GM19023 (cell line): ENCODE results near the gene PTPRT.
"Not testable (repeated sequence)": the region's sequence is repeated elsewhere in the genome, so short reads cannot be mapped to it uniquely, and the experiment has no call there.

Experiments used
- ATAC-seq: cut with Tn5 transposase; IDR thresholded peaks from one replicate; pipeline ENCODE4 v1.9.1; 2021; ENCODE audit warnings: mild to moderate bottlenecking, moderate library complexity; ENCODE audit not compliant: unreplicated experiment

Gene PTPRT

DNA sequence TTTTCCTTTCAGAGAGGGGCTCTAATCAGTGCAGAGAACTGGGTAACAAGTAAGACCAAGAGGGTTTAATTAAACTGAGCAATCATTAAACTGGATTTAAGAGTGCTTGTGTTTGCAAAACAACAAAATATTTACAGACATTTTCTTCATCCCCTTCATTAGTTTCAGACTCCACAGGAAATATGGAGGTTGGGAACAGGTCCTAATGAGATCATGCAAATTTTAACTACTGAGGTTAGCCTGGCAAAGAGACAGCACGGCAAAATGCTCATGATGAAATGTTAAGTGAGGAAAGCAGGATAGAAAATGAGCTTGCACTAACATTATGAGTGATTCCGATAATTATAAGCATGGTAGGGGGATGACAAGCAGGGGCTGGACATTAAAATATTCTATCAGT, 268.9 kb downstream of the PTPRT start:
- no peak for ATAC-seq

DNA sequence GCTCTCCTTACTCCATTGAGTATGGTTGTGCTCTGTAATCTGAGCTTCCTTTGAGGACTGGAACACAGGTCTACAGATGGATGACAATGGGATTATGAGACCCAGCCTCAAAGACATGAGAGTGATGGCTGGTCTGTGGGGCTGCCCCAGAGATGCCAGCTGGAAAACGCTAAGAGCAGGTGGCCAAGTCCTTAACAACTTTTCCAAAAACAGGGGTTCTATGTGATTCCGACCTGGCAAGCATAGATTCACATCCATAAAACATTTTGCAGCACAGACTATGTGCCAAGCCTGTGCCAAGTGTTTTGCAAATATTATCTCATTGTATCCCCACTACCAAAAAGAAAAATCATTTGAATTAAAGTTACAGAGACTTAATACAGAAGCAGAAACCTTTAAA, 270.4 kb downstream of the PTPRT start:
- ATAC-seq = no peak

DNA sequence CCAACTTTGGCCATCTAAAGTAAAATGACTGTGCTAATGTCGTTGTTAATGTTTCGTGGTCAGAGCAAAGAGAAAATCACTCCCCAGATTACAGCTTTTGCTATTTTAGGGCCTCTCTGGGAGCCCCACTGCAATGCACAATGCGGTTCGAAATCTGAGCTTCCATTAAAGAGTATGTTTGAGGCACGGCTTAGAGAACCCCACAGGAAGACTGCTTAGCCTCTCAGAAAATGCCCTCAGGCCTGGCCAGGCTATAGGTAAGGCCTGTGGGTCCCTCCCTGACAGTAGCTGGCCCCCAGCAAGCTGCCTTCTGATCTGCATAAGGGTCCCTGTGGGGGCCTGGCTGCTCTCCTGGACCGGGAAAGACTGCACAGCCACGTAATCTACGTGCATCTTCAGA, 274.6 kb downstream of the PTPRT start:
- ATAC-seq = no peak

DNA sequence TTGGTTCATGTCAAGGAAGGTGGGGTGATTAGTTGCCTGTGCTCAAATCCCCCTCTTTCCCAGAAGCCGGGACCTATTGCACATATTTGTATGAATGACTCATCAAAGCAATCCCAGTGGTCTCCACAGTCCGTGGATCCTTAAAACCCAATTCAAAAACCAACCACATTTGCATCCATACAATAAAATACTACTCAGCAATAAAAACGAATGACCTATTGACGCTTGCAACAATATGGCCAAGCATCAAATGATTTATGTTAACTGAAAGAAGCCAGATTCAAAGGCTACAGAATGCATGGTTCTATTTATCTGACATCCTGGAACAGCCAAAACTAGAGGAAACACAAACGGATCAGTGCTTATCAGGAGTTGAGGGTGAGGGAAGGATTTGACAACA, 275.4 kb downstream of the PTPRT start:
- ATAC-seq = no peak

DNA sequence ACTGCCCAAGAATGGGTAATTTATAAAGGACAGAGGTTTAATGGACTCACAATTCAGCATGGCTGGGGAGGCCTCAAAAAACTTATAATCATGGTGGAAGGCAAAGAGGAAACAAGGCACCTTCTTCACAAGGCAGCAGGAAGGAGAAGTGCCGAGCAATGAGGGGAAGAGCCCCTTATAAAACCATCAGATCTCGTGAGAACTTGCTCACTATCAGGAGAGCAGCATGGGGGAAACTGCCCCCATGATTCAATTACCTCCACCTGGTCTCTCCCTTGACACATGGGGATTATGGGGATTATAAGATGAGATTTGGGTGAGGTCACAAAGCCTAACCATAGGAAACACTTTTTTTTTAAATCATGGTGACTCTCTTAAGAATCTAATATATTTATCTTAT, 278.9 kb downstream of the PTPRT start:
- ATAC-seq = not testable (repeated sequence)

DNA sequence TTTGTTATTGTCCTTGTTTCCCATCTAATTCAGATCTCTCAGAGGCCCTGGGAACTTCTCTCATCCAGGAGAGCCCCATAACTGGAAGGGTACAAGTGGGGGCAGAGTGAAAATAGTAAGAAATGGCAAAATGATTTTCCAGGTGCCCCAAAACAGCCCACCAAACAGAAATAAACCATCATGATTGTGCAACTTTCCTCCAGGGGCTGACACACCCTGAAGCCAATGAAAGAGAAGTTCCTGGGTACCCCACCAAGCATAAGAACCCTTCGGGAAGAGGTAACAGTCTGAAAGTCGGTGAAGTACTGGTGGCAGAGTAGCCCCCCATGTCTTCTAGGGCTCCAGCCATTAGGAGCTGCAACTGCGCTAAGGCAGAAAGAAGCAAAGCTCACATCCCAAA, 282.0 kb downstream of the PTPRT start:
- no peak for ATAC-seq

DNA sequence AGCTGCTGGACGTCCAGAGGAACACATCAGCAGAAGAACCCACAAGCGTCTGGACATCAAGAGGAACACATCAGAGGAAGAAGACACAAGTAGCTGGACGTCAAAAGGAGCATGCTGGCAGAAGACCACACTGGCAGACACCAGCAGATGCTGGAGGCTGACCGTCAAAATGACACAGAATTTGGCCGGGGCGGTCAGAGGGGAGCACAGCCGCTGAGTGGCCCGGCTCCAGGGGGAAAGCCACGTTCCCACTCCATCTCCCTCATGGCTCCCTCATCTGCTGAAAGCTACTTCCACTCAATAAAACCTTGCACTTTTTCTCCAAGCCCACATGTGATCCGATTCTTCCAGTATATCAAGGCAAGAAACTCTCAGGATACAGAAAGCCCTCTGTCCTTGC, 283.6 kb downstream of the PTPRT start:
- ATAC-seq = no peak

DNA sequence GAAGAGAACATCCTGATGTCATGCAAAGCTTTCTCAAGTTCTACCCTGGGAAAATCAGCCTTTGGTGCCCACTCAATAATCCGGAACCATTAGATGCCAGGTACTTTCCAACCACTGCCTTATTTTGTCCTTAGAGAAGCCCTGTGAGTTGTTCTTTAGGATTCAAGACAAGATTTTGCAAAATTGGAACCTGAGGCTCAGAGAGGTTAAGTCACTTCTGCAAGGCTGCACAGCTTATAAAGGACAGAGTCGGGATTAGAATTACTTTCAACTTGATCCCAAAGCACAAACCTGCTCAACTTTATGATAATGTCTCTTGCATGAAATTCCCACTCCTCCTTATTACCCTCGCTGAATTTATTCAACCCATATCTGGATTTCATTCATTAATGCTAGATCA, 287.2 kb downstream of the PTPRT start:
- no peak for ATAC-seq

DNA sequence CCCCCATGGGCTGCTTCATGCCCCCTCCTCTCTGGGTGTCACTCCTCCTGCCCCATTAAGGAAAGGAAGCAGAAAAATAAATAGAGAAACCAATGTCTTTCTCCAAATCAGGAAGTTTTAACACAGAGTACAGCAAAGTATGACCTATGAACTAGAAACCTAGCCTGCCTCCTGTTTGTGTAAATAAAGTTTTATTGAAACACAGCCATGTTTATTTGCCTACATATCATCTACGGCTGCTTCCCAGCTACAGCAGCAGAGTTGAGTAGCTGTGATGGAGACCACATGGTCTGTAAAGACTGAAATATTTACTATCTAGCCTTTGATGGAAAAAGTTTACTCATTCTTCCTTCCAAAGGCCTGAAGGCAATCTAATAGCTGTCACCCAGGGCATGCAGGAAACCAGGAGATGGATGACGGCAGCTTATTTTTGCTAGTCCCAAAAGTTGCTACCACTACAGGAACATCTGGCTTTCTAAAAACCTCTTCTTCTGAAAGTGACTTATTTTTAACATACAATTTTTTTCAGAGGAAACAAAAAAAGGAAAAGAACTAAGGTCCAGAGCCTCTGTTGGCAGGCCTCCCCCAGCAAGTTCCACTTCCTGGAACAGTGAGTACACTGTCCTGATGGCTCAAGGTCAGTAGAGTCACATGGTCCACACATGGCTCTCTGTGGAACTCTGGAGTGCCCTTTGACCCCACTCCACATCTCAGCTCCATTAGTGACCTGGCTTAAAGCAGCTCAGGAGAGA, 287.8 kb downstream of the PTPRT start:
- ATAC-seq = no peak

DNA sequence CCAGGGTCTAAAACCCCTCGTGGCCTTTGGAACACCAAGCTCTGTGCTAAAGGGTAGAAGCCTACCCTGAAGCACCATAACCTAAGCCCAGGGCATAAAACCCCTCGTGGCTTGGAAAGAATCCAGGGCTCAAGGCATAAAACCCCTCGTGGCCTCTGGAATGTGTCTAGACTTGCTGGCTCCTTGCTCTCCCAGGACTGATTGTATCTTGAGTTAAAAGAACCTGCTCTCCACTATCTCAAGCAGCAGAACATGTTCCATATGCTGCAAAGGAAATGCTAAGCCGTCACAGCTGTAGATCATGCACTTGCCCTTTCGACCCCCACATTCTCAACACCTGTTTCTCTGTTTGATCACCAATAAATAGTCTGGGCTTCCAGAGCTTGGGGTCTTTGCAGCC, 288.9 kb downstream of the PTPRT start:
- ATAC-seq = not testable (repeated sequence)

DNA sequence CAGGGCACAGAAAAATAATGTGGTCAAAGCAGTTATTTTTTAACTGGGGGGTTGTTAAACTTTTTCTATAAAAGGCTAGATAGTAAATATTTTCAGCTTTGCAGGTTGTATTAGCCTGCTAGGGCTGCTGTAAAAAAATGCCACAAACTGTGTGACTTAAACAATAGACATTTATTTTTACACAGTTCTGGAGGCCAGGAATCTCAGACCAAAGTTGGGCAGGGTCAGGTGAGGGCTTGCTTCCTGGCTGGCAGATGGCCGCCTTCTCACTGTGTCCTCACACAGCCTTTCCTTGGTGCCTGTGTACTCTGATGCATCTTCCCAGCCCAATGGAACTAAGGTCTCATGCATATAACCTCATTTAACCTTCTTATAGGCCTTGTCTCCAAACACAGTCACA, 294.7 kb downstream of the PTPRT start:
- no peak for ATAC-seq

DNA sequence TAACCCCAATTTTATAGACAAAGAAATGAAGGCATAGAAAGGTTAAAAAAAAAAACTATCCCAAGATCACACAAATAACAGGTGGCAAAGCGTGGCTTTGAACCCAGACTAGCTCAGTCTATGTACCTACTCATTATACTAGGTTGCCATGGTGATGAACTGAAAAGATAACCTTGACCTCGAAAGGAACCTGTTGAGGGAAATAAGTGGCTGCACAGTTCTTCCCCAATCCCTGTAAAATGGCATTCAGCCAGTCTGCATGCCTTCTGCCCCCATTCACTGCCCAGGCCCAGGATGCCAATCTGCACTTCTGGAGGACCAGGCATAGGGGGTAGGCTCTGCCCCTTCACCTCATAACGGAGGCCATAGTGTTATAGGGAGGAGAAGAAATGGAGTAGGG, 295.2 kb downstream of the PTPRT start:
- ATAC-seq = no peak

DNA sequence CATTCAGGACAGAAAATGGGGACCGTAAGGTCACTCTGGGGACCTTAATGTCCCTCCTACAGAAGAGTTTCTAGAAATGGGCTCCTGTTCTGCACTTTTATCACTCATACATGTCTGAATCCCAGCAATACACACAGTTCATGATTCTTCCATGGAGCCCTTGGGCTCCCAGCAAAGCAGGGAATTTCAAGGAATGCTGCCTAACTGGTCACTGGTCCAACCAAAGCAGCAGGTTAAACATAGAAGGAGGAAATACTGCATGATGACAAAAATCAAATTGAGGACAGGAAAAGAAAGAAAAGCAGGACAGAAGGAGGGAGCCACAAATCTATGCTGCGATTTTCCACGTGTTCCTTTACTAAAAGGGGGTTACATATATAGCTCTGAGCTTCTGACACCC, 300.2 kb downstream of the PTPRT start:
- no peak for ATAC-seq

DNA sequence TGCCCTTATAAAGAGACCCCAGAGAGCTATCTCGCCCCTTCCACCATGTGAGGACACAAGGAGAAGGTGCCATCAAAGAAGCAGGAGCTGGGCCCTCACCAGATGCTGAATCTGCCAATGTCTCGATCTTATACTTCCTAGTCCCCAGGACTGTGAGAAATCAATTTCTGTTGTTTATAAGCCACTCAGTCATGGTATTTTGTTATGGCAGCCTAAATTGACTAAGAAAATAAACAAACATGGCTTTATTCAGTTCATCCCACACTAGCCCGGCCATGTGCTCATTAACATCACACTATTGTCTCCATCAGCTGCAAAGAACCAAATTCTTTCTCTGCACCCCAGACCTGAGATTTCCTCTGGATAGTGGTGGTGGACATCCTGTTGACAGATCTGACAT, 302.4 kb downstream of the PTPRT start:
- no peak for ATAC-seq

DNA sequence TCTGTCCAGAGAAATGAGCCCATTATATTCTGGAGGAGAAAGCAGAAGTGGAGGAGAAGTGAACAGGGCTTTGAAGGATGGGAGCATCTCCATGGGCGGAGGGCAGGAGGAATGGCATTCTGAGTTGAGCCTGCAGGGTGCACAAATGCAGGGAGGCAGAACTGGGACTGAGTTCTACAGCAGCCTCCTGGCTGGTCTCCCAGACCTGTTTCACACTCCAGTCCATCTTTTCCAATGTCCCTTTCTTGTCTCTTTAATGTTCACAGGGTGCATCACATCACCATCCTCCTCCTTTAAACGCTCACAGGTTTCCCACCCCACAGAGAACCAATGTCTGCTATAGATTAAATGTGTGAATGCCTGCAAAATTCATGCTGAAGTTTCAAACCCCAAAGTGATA, 302.9 kb downstream of the PTPRT start:
- ATAC-seq = no peak

DNA sequence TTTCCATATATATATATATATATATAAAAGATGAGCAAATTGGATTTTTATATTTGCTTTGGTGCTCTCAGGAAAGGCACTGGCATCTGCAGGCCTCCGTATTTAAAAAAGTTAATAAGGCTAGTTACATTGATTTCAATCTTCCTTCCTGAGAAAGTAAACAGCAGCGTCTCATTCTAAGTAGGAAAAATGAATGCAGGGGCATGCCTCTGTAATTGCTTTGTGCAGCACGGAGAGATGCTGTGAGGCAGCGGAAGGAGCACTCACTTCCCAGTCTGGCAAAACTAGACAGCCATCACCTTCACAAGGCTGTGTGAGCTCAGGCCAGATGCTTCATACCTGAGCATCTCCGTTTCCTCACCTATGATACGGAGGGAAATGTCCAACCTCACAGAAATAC, 303.7 kb downstream of the PTPRT start:
- no peak for ATAC-seq

DNA sequence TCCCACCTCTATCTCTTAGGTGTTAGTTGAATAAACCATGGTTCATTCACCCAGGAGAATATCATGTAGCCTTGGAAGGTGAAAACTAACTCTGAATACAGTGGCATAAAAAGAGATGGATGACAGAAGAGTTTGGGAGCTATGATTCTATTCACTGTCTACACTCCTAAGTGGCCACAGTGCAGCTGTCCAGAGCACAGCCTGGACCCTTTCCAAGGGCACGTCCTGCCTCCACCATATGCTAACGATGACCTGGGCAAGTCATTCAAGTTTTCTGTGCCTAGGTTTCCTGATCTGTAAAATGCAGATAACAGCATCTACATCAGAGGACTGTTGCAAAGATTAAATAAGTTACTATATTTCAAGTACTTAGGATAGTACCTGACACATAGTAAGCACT, 314.1 kb downstream of the PTPRT start:
- no peak for ATAC-seq

DNA sequence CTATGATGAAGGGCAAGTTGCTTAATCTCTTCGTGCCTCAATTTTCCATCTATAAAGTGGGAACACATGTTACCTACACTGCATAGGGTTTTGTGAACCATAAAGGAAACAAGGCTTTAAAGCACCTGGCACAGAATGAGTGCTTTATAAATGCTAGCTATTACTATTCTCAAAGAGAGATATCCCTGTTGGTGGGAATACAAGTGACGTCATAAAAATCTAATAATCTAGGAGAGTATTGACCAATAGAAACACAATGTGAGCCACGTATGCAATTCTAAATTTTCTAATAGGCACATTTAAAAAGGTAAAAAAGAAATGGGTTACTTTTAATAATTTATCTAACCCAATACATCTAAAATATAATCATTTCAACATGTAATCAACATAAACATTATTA, 316.4 kb downstream of the PTPRT start:
- ATAC-seq = no peak

DNA sequence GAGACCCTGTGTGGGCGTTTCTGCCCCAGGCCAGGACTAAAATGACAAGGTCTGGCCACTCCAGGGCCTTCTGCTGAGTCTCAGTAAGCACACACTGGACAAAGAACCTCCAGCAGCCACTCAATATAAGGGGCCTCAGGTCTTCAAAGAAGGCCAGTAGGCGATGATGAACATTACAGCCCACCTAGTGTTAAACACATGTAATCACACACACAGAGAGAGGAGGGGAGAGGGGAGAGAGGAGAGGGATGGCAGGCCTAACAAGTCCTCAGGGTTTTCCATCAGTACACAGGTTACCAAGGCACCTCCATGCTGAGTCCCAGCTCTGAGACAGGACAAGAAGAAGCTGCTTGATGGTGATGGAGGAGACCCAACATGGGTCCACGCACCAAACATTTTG, 325.6 kb downstream of the PTPRT start:
- ATAC-seq = no peak

DNA sequence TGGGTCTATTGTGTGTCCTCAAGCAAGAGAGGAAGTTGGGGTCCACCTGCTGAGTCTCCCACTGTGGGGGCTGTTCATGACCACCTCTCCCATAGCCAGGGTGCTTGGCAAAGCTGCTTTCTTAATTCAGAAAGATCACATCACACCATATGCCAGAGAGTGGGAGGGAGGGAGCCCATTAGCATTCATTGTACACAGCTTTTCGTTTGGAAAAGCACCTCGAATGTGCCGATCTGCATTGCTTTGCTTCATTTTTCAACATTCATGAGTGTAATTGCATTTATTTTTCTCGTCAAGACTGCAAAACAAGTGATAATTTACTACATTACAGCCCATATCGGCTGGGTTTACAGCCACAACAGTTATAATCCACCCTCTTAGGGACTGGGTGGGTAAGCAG, 327.3 kb downstream of the PTPRT start:
- no peak for ATAC-seq

DNA sequence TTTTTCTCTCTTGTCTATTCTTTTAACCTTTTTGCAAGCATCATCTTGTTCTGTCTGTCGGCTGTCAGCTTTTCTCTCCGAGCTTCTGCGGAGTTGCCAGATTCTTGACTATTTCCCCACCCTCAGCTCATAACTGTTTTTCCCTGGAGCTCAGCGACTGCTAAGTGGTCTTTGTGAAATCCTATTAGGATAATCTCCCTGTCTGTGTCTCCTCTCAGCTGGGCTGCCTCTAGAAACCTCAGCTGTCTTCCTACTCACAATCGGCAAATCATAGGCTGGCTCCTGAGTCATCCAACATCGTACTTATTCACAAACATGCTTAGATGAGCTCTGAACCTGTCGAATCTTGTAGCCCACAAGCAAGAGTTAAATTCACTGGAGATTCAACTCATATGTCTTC, 332.3 kb downstream of the PTPRT start:
- no peak for ATAC-seq

DNA sequence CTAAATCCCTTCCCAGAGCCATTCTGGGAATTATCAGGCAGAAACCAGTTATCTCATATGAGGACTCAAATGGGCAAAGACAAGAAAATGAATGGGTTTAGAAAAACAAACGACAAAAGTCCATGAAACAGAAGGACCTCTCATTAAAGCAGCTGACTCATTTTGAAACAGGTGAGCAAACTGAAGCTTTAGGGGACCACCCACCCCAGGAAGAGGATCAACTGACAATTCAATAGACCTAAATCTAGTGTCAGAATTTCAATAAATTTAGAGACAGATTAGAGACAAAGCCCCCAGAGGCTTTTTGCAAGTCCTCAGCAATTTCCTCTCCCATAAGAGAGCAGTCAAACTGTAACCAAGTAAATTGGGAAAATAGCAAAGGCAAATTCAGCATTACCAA, 333.8 kb downstream of the PTPRT start:
- ATAC-seq = no peak

DNA sequence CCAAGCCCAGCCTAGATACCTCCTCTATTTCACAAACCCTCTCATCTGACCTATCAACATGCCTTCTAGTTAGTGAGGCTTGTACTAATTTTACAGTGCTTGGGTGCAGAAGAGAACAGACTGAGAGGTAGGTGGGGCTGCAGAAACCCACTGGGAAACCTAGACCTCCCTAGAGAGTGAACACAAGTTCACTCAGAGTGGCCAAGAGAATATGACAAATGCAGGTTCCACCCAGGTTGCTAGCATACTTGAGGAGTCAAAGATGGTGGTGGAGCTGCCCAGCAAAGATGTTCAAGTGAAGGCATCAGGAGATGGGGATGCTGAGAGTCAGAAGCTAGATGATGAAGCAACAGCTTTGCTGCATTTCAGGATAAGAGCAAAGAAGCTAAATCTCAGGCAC, 337.0 kb downstream of the PTPRT start:
- ATAC-seq = no peak
